GM23338 (cell line): ENCODE measurements around the gene SHC4. TPM values are rescaled to one million over a fixed set of nuclear protein-coding genes. Genes with fewer than 3 reads are reported as not detected.

Experiments used
- ATAC-seq: fragments of 200-7000 bp; cut with Tn5 transposase; 3 replicates; pipeline ENCODE4 v1.9.1; 2020
- DNase-seq: peaks from one replicate; pipeline ENCODE4 v3.0.0-alpha.2; 2015; ENCODE audit warnings: low spot score
- H2AFZ ChIP-seq: fragments of 200-600 bp; sonication (generic); 2 replicates; pipeline ENCODE4 v1.8.0; 2016; ENCODE audit warnings: antibody characterized with exemption, mild to moderate bottlenecking, moderate library complexity
- H3F3A ChIP-seq: fragments of 200-600 bp; sonication (generic); replicated peaks from 2 replicates; pipeline ENCODE4 v1.8.0; 2017; ENCODE audit warnings: antibody characterized with exemption, mixed run types, low read depth
- H3K27ac ChIP-seq: fragments of 200-600 bp; sonication (generic); 2 replicates; pipeline ENCODE4 v1.6.1; 2016; ENCODE audit warnings: low read depth
- H3K27me3 ChIP-seq: fragments of 200-600 bp; sonication (generic); 2 replicates; pipeline ENCODE4 v1.8.0; 2016; ENCODE audit warnings: mild to moderate bottlenecking, mixed run types, moderate library complexity; ENCODE audit not compliant: insufficient read depth
- H3K36me3 ChIP-seq: fragments of 200-600 bp; sonication (generic); 2 replicates; pipeline ENCODE4 v1.8.0; 2016; ENCODE audit warnings: mild to moderate bottlenecking; ENCODE audit not compliant: insufficient read depth
- H3K4me1 ChIP-seq: fragments of 200-600 bp; sonication (generic); 2 replicates; pipeline ENCODE4 v1.8.0; 2016; ENCODE audit warnings: mild to moderate bottlenecking, moderate library complexity; ENCODE audit not compliant: insufficient read depth
- H3K4me2 ChIP-seq: fragments of 200-600 bp; sonication (generic); 2 replicates; pipeline ENCODE4 v1.7.1; 2017; ENCODE audit warnings: mixed run types
- H3K4me3 ChIP-seq: fragments of 200-600 bp; sonication (generic); 2 replicates; pipeline ENCODE4 v1.6.1; 2016; ENCODE audit warnings: mixed run types
- H3K79me2 ChIP-seq: fragments of 200-600 bp; sonication (generic); replicated peaks from 2 replicates; pipeline ENCODE4 v1.8.0; 2017; ENCODE audit warnings: mild to moderate bottlenecking; ENCODE audit not compliant: insufficient read depth
- H3K9me2 ChIP-seq: fragments of 200-600 bp; sonication (generic); 2 replicates; pipeline ENCODE4 v1.8.0; 2017; ENCODE audit not compliant: insufficient read depth
- H4K20me1 ChIP-seq: fragments of 200-600 bp; sonication (generic); replicated peaks from 2 replicates; pipeline ENCODE4 v1.8.0; 2017; ENCODE audit warnings: mild to moderate bottlenecking; ENCODE audit not compliant: insufficient read depth
- H3K27ac Mint-ChIP-seq: 2 replicates; pipeline ENCODE4 v1.8.0; 2020; ENCODE audit warnings: inconsistent platforms, mild to moderate bottlenecking, moderate library complexity, mixed read lengths
- H3K27me3 Mint-ChIP-seq: 3 replicates; pipeline ENCODE4 v1.8.0; 2022; ENCODE audit warnings: low read depth, mild to moderate bottlenecking, moderate library complexity, mixed read lengths, inconsistent platforms; ENCODE audit not compliant: insufficient read depth, poor library complexity
- H3K36me3 Mint-ChIP-seq: 3 replicates; pipeline ENCODE4 v1.8.0; 2021; ENCODE audit warnings: low read depth, mild to moderate bottlenecking, inconsistent platforms, moderate library complexity, mixed read lengths
- H3K4me1 Mint-ChIP-seq: 3 replicates; pipeline ENCODE4 v1.8.0; 2020; ENCODE audit warnings: mild to moderate bottlenecking, inconsistent platforms, mixed read lengths
- H3K4me3 Mint-ChIP-seq: 3 replicates; pipeline ENCODE4 v1.8.0; 2021; ENCODE audit warnings: moderate library complexity, mild to moderate bottlenecking, inconsistent platforms, mixed read lengths
- H3K9me3 Mint-ChIP-seq: 3 replicates; pipeline ENCODE4 v1.8.0; 2020; ENCODE audit warnings: moderate library complexity, mild to moderate bottlenecking, inconsistent platforms, mixed read lengths
- CREB1 ChIP-seq: fragments of 250-450 bp; sonication (Bioruptor Pico); IDR thresholded peaks from 2 replicates; pipeline ENCODE4 v1.5.0; 2020; ENCODE audit warnings: low read depth, mild to moderate bottlenecking, moderate library complexity
- EZH2phosphoT487 ChIP-seq: fragments of 200-600 bp; sonication (generic); IDR thresholded peaks from one replicate; pipeline ENCODE4 v1.8.1; 2018; ENCODE audit warnings: antibody characterized with exemption; ENCODE audit not compliant: unreplicated experiment
- JUNB ChIP-seq: IDR thresholded peaks from one replicate; pipeline ENCODE4 v1.6.1; 2016; ENCODE audit warnings: antibody characterized with exemption; ENCODE audit not compliant: unreplicated experiment
- NANOG ChIP-seq: IDR thresholded peaks from 2 replicates; pipeline ENCODE4 v1.6.1; 2016; ENCODE audit warnings: antibody characterized with exemption, borderline replicate concordance
- STAT1 ChIP-seq: IDR thresholded peaks from one replicate; pipeline ENCODE4 v1.6.1; 2016; ENCODE audit warnings: antibody characterized with exemption; ENCODE audit not compliant: unreplicated experiment
- ZNF114 ChIP-seq: fragments of 250-450 bp; sonication (Bioruptor Pico); IDR thresholded peaks from 2 replicates; pipeline ENCODE4 v1.5.0; 2020; ENCODE audit warnings: mild to moderate bottlenecking, moderate library complexity
- polyA plus RNA-seq: library from polyadenylated mRNA; unstranded; fragments of >200 nt; fragmentation: Nextera tagmentation; extraction: Ambion mirVana; gene quantifications from 2 replicates; pipeline ENCODE4 v1.2.1, GENCODE V29; 2016
- total RNA-seq: library from RNA; depleted of rRNA; stranded (reverse); fragments of >200 nt; shearing (Covaris generic); gene quantifications from 2 replicates; pipeline ENCODE4 v1.2.3, GENCODE V29; 2014
- TF ChIP-seq, protein P1 (sequence below): fragments of 250-450 bp; sonication (Bioruptor Pico); IDR thresholded peaks from 2 replicates; pipeline ENCODE4 v1.5.0; 2020; ENCODE audit warnings: mild to moderate bottlenecking, moderate library complexity
- TF ChIP-seq, protein P2 (sequence below), 2 experiments: fragments of 200-600 bp in 1 of 2; sonication (generic) in 1 of 2; conservative IDR thresholded peaks; 2 replicates each; pipeline versions ENCODE4 v1.5.1 to v1.6.1; 2016 to 2017; ENCODE audit warnings: antibody characterized with exemption in 2 of 2, low read depth in 2 of 2, mild to moderate bottlenecking in 2 of 2, moderate library complexity in 1 of 2
- TF ChIP-seq, protein P3 (sequence below): IDR thresholded peaks from one replicate; pipeline ENCODE4 v1.6.1; 2018; ENCODE audit warnings: antibody characterized with exemption; ENCODE audit not compliant: unreplicated experiment

The SHC4 gene
- total and polyA plus RNA-seq, 2 experiments from 2014 or later = 0.21 to 0.32 TPM

DNA sequence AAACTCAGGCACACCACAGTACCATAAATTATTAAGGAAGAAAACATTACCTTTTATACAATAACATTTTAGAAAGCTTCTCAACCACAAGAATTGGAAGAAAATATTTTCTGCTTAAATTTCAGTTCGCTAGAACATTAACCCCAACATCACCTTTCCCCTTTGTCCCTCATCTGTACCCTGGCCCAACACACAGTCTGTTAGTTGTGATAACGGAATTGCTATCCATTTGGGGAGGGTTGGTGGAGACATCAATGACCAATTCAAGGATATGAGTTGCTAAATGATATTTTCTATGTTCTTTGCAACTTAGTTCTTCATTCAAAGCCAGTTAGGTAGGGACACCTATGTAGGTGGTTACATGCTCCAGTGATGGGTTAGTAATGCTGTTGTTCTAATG, 80.0 kb downstream of the SHC4 start:
- peaks cover 12% of the 10 kb centered on the region; the same call in 2 of the 3 replicates for H3K4me1 Mint-ChIP-seq
- Histone ChIP-seq H3F3A (no peaks in the 10 kb centered on the region), H3K27ac (no peak overlapping the region), H3K4me3 (no peak overlapping the region), H3K36me3 (no peaks in the 10 kb centered on the region), H3K4me2 (no peak overlapping the region), H3K27me3 (no peaks in the 10 kb centered on the region), H3K4me1 (peaks cover 15% of the 10 kb centered on the region), H4K20me1 (no peaks in the 10 kb centered on the region), H3K9me2 (no peaks in the 10 kb centered on the region), H2AFZ (no peak overlapping the region), H3K79me2 (peaks cover 16% of the 10 kb centered on the region)
- DNase-seq (no peak), ATAC-seq (no peak)
- TF ChIP-seq JUNB (no peak), ZNF114 (CRISPR knock-in tag) (no peak)
- no peak overlapping the region for H3K27ac Mint-ChIP-seq
- H3K36me3 Mint-ChIP-seq = peaks cover under 1% of the 10 kb centered on the region; the same call in 2 of the 3 replicates
- H3K9me3 Mint-ChIP-seq = no peaks in the 10 kb centered on the region
- no peak overlapping the region for H3K4me3 Mint-ChIP-seq
- peaks cover 3% of the 10 kb centered on the region for H3K27me3 Mint-ChIP-seq

DNA sequence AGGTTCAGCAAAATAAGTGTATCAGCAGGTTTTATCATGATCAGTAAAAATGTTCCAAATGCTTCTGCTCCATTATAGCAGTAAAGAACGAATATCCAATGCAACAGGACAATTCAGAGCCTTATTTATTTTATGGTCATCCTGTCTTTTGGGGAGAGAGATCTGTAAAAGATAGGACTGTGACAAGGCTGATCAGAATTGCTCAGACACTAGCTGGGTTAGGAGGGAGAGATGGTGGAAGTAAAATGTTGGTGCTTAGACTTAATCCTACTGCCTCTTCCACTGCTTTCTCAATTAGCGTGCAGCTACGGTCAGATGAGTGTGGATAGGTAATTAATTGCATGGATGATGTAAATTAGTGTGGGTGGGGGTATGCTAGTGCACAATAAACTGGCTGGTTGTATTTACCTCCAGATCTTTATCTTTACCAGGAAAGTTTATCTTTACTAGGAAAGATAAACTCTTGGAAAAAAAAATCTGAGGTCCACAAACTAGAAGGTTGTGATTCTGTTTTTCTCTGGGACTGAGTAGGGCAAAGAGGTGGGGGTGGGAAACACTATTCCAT, 83.6 kb downstream of the SHC4 start:
- Histone ChIP-seq H3K9me2 (no peaks in the 10 kb centered on the region), H3K27ac (no peak overlapping the region), H3F3A (no peaks in the 10 kb centered on the region), H3K4me1 (peaks cover 20% of the 10 kb centered on the region), H4K20me1 (no peaks in the 10 kb centered on the region), H3K4me3 (peak overlapping the region; percentile 70), H3K27me3 (no peaks in the 10 kb centered on the region), H3K4me2 (peak overlapping the region; percentile 83), H3K79me2 (peaks cover 21% of the 10 kb centered on the region), H2AFZ (no peak overlapping the region), H3K36me3 (no peaks in the 10 kb centered on the region)
- no peak for ATAC-seq
- H3K27ac Mint-ChIP-seq = no peak overlapping the region
- H3K36me3 Mint-ChIP-seq = peaks cover 5% of the 10 kb centered on the region; the same call in 2 of the 3 replicates
- H3K27me3 Mint-ChIP-seq = peaks cover 8% of the 10 kb centered on the region
- H3K4me3 Mint-ChIP-seq = peak overlapping the region; percentile 99
- DNase-seq = no peak
- H3K9me3 Mint-ChIP-seq = 0 out of 3 replicates have a peak, but pooled peaks cover 2% of the 10 kb centered on the region
- peaks cover 15% of the 10 kb centered on the region; the same call in 2 of the 3 replicates for H3K4me1 Mint-ChIP-seq
- TF ChIP-seq NANOG (no peak), STAT1 (no peak), JUNB (no peak), ZNF114 (CRISPR knock-in tag) (no peak), EZH2phosphoT487 (no peak), CREB1 (CRISPR knock-in tag) (no peak)
- TF ChIP-seq, protein P1, sequence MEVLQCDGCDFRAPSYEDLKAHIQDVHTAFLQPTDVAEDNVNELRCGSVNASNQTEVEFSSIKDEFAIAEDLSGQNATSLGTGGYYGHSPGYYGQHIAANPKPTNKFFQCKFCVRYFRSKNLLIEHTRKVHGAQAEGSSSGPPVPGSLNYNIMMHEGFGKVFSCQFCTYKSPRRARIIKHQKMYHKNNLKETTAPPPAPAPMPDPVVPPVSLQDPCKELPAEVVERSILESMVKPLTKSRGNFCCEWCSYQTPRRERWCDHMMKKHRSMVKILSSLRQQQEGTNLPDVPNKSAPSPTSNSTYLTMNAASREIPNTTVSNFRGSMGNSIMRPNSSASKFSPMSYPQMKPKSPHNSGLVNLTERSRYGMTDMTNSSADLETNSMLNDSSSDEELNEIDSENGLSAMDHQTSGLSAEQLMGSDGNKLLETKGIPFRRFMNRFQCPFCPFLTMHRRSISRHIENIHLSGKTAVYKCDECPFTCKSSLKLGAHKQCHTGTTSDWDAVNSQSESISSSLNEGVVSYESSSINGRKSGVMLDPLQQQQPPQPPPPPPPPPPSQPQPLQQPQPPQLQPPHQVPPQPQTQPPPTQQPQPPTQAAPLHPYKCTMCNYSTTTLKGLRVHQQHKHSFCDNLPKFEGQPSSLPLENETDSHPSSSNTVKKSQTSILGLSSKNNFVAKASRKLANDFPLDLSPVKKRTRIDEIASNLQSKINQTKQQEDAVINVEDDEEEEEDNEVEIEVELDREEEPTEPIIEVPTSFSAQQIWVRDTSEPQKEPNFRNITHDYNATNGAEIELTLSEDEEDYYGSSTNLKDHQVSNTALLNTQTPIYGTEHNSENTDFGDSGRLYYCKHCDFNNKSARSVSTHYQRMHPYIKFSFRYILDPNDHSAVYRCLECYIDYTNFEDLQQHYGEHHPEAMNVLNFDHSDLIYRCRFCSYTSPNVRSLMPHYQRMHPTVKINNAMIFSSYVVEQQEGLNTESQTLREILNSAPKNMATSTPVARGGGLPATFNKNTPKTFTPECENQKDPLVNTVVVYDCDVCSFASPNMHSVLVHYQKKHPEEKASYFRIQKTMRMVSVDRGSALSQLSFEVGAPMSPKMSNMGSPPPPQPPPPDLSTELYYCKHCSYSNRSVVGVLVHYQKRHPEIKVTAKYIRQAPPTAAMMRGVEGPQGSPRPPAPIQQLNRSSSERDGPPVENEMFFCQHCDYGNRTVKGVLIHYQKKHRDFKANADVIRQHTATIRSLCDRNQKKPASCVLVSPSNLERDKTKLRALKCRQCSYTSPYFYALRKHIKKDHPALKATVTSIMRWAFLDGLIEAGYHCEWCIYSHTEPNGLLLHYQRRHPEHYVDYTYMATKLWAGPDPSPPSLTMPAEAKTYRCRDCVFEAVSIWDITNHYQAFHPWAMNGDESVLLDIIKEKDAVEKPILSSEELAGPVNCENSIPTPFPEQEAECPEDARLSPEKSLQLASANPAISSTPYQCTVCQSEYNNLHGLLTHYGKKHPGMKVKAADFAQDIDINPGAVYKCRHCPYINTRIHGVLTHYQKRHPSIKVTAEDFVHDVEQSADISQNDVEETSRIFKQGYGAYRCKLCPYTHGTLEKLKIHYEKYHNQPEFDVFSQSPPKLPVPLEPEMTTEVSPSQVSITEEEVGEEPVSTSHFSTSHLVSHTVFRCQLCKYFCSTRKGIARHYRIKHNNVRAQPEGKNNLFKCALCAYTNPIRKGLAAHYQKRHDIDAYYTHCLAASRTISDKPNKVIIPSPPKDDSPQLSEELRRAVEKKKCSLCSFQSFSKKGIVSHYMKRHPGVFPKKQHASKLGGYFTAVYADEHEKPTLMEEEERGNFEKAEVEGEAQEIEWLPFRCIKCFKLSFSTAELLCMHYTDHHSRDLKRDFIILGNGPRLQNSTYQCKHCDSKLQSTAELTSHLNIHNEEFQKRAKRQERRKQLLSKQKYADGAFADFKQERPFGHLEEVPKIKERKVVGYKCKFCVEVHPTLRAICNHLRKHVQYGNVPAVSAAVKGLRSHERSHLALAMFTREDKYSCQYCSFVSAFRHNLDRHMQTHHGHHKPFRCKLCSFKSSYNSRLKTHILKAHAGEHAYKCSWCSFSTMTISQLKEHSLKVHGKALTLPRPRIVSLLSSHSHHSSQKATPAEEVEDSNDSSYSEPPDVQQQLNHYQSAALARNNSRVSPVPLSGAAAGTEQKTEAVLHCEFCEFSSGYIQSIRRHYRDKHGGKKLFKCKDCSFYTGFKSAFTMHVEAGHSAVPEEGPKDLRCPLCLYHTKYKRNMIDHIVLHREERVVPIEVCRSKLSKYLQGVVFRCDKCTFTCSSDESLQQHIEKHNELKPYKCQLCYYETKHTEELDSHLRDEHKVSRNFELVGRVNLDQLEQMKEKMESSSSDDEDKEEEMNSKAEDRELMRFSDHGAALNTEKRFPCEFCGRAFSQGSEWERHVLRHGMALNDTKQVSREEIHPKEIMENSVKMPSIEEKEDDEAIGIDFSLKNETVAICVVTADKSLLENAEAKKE (CRISPR knock-in tag) = no peak
- TF ChIP-seq, protein P2, sequence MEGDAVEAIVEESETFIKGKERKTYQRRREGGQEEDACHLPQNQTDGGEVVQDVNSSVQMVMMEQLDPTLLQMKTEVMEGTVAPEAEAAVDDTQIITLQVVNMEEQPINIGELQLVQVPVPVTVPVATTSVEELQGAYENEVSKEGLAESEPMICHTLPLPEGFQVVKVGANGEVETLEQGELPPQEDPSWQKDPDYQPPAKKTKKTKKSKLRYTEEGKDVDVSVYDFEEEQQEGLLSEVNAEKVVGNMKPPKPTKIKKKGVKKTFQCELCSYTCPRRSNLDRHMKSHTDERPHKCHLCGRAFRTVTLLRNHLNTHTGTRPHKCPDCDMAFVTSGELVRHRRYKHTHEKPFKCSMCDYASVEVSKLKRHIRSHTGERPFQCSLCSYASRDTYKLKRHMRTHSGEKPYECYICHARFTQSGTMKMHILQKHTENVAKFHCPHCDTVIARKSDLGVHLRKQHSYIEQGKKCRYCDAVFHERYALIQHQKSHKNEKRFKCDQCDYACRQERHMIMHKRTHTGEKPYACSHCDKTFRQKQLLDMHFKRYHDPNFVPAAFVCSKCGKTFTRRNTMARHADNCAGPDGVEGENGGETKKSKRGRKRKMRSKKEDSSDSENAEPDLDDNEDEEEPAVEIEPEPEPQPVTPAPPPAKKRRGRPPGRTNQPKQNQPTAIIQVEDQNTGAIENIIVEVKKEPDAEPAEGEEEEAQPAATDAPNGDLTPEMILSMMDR (conservative IDR thresholded peaks at IDR 0.05; ENCODE audit: low read depth in 2 of 2) = no peak
- TF ChIP-seq, protein P3, sequence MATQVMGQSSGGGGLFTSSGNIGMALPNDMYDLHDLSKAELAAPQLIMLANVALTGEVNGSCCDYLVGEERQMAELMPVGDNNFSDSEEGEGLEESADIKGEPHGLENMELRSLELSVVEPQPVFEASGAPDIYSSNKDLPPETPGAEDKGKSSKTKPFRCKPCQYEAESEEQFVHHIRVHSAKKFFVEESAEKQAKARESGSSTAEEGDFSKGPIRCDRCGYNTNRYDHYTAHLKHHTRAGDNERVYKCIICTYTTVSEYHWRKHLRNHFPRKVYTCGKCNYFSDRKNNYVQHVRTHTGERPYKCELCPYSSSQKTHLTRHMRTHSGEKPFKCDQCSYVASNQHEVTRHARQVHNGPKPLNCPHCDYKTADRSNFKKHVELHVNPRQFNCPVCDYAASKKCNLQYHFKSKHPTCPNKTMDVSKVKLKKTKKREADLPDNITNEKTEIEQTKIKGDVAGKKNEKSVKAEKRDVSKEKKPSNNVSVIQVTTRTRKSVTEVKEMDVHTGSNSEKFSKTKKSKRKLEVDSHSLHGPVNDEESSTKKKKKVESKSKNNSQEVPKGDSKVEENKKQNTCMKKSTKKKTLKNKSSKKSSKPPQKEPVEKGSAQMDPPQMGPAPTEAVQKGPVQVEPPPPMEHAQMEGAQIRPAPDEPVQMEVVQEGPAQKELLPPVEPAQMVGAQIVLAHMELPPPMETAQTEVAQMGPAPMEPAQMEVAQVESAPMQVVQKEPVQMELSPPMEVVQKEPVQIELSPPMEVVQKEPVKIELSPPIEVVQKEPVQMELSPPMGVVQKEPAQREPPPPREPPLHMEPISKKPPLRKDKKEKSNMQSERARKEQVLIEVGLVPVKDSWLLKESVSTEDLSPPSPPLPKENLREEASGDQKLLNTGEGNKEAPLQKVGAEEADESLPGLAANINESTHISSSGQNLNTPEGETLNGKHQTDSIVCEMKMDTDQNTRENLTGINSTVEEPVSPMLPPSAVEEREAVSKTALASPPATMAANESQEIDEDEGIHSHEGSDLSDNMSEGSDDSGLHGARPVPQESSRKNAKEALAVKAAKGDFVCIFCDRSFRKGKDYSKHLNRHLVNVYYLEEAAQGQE = no peak
